H1 (cell line): ENCODE results near the gene NUP58. TPM values are rescaled to one million over a fixed set of nuclear protein-coding genes. Genes with fewer than 3 reads are reported as not detected.

Experiments used
- CTCF ChIA-PET: fragments of 300-600 bp; sonication (Branson Sonifier 250); formaldehyde crosslinking; loops from one replicate; lab custom pipeline; 2021; ENCODE audit not compliant: partially characterized antibody; lab: Charles Lee
- POLR2A ChIA-PET: fragments of 300-600 bp; sonication (Branson Sonifier 250); formaldehyde crosslinking; loops from one replicate; lab custom pipeline; 2021; ENCODE audit warnings: inconsistent platforms; ENCODE audit not compliant: partially characterized antibody; lab: Charles Lee
- DNase-seq, 2 experiments: peaks; one replicate each; pipeline versions ENCODE4 v3.0.0 to v3.0.0-alpha.2; 2010 to 2022; ENCODE audit warnings: low spot score in 2 of 2, low read depth in 1 of 2, mixed read lengths in 1 of 2
- FAIRE-seq: peaks from 2 replicates; lab custom pipeline; 2011; peaks lifted over from hg19 to GRCh38; lab: Jason Lieb, UNC
- H2AFZ ChIP-seq: 2 replicates; pipeline ENCODE4 v1.8.1; 2012; ENCODE audit warnings: low read length, inconsistent platforms
- H2AK5ac ChIP-seq: 2 replicates; pipeline ENCODE4 v1.6.1; 2013; ENCODE audit warnings: low read depth, low read length
- H2BK120ac ChIP-seq: replicated peaks from 2 replicates; pipeline ENCODE3; 2013; ENCODE audit warnings: low read depth, low read length, inconsistent platforms
- H2BK12ac ChIP-seq: 2 replicates; pipeline ENCODE4 v1.6.1; 2013; ENCODE audit warnings: low read depth, low read length
- H2BK15ac ChIP-seq: 2 replicates; pipeline ENCODE4 v1.6.1; 2013; ENCODE audit warnings: low read length
- H2BK20ac ChIP-seq: 2 replicates; pipeline ENCODE4 v1.6.1; 2013; ENCODE audit warnings: low read length
- H2BK5ac ChIP-seq: 2 replicates; pipeline ENCODE4 v1.6.1; 2013; ENCODE audit warnings: low read depth, low read length
- H3K14ac ChIP-seq: 2 replicates; pipeline ENCODE4 v1.6.1; 2013; ENCODE audit warnings: inconsistent platforms; ENCODE audit not compliant: insufficient read length
- H3K18ac ChIP-seq: 2 replicates; pipeline ENCODE4 v1.6.1; 2013; ENCODE audit warnings: low read length; ENCODE audit errors: extremely low read depth
- H3K23ac ChIP-seq: 2 replicates; pipeline ENCODE4 v1.6.1; 2013; ENCODE audit warnings: inconsistent platforms; ENCODE audit not compliant: insufficient read length
- H3K23me2 ChIP-seq: 2 replicates; pipeline ENCODE4 v1.6.1; 2013; ENCODE audit warnings: low read depth, low read length
- H3K27ac ChIP-seq: 2 replicates; pipeline ENCODE4 v1.6.1; 2011; ENCODE audit warnings: low read depth, low read length, inconsistent platforms
- H3K27me3 ChIP-seq, 4 experiments: replicated peaks in 1 of 4; 1 replicate in 1 of 4; 2 replicates in 3 of 4; pipeline versions ENCODE4 v1.6.1 to v1.8.1; 2011 to 2013; ENCODE audit warnings: low read length in 3 of 4, mild to moderate bottlenecking in 3 of 4, inconsistent platforms in 2 of 4, mixed read lengths in 2 of 4, moderate library complexity in 1 of 4; ENCODE audit not compliant: control insufficient read depth in 3 of 4, insufficient read depth in 3 of 4; ENCODE audit errors: extremely low read depth in 1 of 4
- H3K36me3 ChIP-seq, 4 experiments: 2 replicates each; pipeline versions ENCODE4 v1.6.1 to v1.8.1; 2011 to 2013; ENCODE audit warnings: mild to moderate bottlenecking in 4 of 4, low read length in 3 of 4, moderate library complexity in 2 of 4, control low read depth in 1 of 4, inconsistent platforms in 1 of 4; ENCODE audit not compliant: insufficient read depth in 4 of 4, control insufficient read depth in 2 of 4
- H3K4ac ChIP-seq: replicated peaks from 2 replicates; pipeline ENCODE3; 2013; ENCODE audit warnings: low read length, low read depth, mixed read lengths, inconsistent platforms; ENCODE audit not compliant: insufficient read length
- H3K4me1 ChIP-seq, 4 experiments: replicated peaks in 1 of 4; 1 replicate in 1 of 4; 2 replicates in 3 of 4; pipeline versions ENCODE4 v1.6.1 to v1.8.1; 2011 to 2013; ENCODE audit warnings: low read length in 3 of 4, inconsistent platforms in 2 of 4, mixed read lengths in 1 of 4; ENCODE audit not compliant: insufficient read depth in 4 of 4, control insufficient read depth in 3 of 4
- H3K4me2 ChIP-seq, 2 experiments: 2 replicates each; pipeline versions ENCODE4 v1.6.1 to v1.8.1; 2011 to 2013; ENCODE audit warnings: low read depth in 2 of 2, low read length in 2 of 2, control low read depth in 1 of 2, inconsistent platforms in 1 of 2, mild to moderate bottlenecking in 1 of 2; ENCODE audit not compliant: insufficient read depth in 1 of 2
- H3K4me3 ChIP-seq, 4 experiments: fragments of 200-600, 300-600 bp in 1 of 4; sonication (generic), shearing (Covaris generic), sonication (Bioruptor Twin) in 1 of 4; 2 replicates each; pipeline versions ENCODE4 v1.5.1 to v1.8.1; 2011 to 2016; ENCODE audit warnings: low read length in 4 of 4, low read depth in 3 of 4, control low read depth in 2 of 4, inconsistent platforms in 2 of 4, mild to moderate bottlenecking in 2 of 4, mixed read lengths in 1 of 4, moderate library complexity in 1 of 4; ENCODE audit not compliant: insufficient read depth in 2 of 4; ENCODE audit errors: extremely low read depth in 1 of 4
- H3K56ac ChIP-seq: replicated peaks from 2 replicates; pipeline ENCODE3; 2013; ENCODE audit warnings: low read depth, mild to moderate bottlenecking, mixed read lengths, low read length, inconsistent platforms; ENCODE audit not compliant: insufficient read length
- H3K79me1 ChIP-seq: 2 replicates; pipeline ENCODE4 v1.6.1; 2013; ENCODE audit warnings: low read depth, low read length, control low read depth
- H3K79me2 ChIP-seq, 2 experiments: 2 replicates each; pipeline versions ENCODE4 v1.6.1 to v1.8.1; 2012 to 2013; ENCODE audit warnings: low read length in 2 of 2, mild to moderate bottlenecking in 2 of 2, inconsistent platforms in 1 of 2; ENCODE audit not compliant: insufficient read depth in 2 of 2, control insufficient read depth in 1 of 2
- H3K9ac ChIP-seq, 4 experiments: replicated peaks in 1 of 4; 1 replicate in 1 of 4; 2 replicates in 3 of 4; pipeline versions ENCODE4 v1.6.1 to v1.8.1; 2011 to 2013; ENCODE audit warnings: low read depth in 3 of 4, low read length in 3 of 4, control low read depth in 2 of 4, mild to moderate bottlenecking in 2 of 4, moderate library complexity in 2 of 4, inconsistent platforms in 1 of 4; ENCODE audit errors: extremely low read depth in 1 of 4
- H3K9me3 ChIP-seq, 2 experiments: 2 replicates each; pipeline versions ENCODE4 v1.6.1 to v1.8.1; 2012 to 2013; ENCODE audit warnings: mild to moderate bottlenecking in 2 of 2, moderate library complexity in 2 of 2, control low read depth in 1 of 2, inconsistent platforms in 1 of 2, low read depth in 1 of 2, low read length in 1 of 2, mixed read lengths in 1 of 2; ENCODE audit not compliant: insufficient read depth in 2 of 2
- H4K20me1 ChIP-seq, 2 experiments: replicated peaks in 1 of 2; 2 replicates each; pipeline versions ENCODE3 to v1.8.1; 2011 to 2013; ENCODE audit warnings: inconsistent platforms in 2 of 2, low read length in 2 of 2, mild to moderate bottlenecking in 1 of 2; ENCODE audit not compliant: insufficient read depth in 2 of 2, control insufficient read depth in 1 of 2
- H4K5ac ChIP-seq: 2 replicates; pipeline ENCODE4 v1.6.1; 2013; ENCODE audit warnings: low read length, low read depth, mixed read lengths, inconsistent platforms; ENCODE audit not compliant: insufficient read length
- H4K8ac ChIP-seq: 2 replicates; pipeline ENCODE4 v1.8.0; 2013; ENCODE audit warnings: mild to moderate bottlenecking, moderate library complexity, low read length, inconsistent platforms; ENCODE audit not compliant: insufficient read depth; ENCODE audit errors: extremely low read depth
- H4K91ac ChIP-seq: replicated peaks from 2 replicates; pipeline ENCODE3; 2013; ENCODE audit warnings: low read length, mixed read lengths, inconsistent platforms; ENCODE audit not compliant: insufficient read length
- BCL11A ChIP-seq, 2 experiments: IDR thresholded peaks; one replicate each; pipeline ENCODE4 v1.6.1; 2011; ENCODE audit warnings: low read depth in 2 of 2, low read length in 2 of 2, mild to moderate bottlenecking in 2 of 2
- BRCA1 ChIP-seq: IDR thresholded peaks from 2 replicates; pipeline ENCODE4 v1.6.1; 2012; ENCODE audit warnings: low read depth, low read length, improper control_type of control experiment
- CBX8 ChIP-seq: fragments of 300-800, 300-1000 bp; sonication (generic); IDR thresholded peaks from 2 replicates; pipeline ENCODE4 v1.7.1; 2016; ENCODE audit warnings: low read depth, low read length, borderline replicate concordance
- HDAC2 ChIP-seq, 2 experiments: fragments of 300-600 bp in 1 of 2; sonication (generic) in 1 of 2; IDR thresholded peaks; 2 replicates each; pipeline ENCODE4 v1.6.1; 2011 to 2012; ENCODE audit warnings: low read depth in 2 of 2, low read length in 2 of 2, mild to moderate bottlenecking in 2 of 2, moderate library complexity in 2 of 2, borderline replicate concordance in 1 of 2, inconsistent platforms in 1 of 2
- KDM1A ChIP-seq: fragments of 200-600, 300-600 bp; sonication (generic); IDR thresholded peaks from 2 replicates; pipeline ENCODE4 v1.7.1; 2016; ENCODE audit warnings: mild to moderate bottlenecking, low read length, borderline replicate concordance
- MAX ChIP-seq: IDR thresholded peaks from 2 replicates; pipeline ENCODE4 v1.6.1; 2012; ENCODE audit warnings: inconsistent platforms
- RAD21 ChIP-seq, 2 experiments: IDR thresholded peaks in 1 of 2; conservative IDR thresholded peaks in 1 of 2; 2 replicates each; pipeline ENCODE4 v1.6.1; 2011; ENCODE audit warnings: low read depth in 2 of 2, low read length in 2 of 2, improper control_type of control experiment in 1 of 2, inconsistent platforms in 1 of 2, mild to moderate bottlenecking in 1 of 2, moderate library complexity in 1 of 2
- SAP30 ChIP-seq: fragments of 300-600 bp; sonication (generic); IDR thresholded peaks from 2 replicates; pipeline ENCODE4 v1.7.1; 2012; ENCODE audit warnings: low read length, moderate library complexity, mild to moderate bottlenecking, inconsistent platforms; ENCODE audit not compliant: insufficient read depth, insufficient replicate concordance
- SP2 ChIP-seq: IDR thresholded peaks from 2 replicates; pipeline ENCODE4 v1.6.1; 2012; ENCODE audit warnings: mild to moderate bottlenecking, low read length, inconsistent platforms
- TCF12 ChIP-seq: IDR thresholded peaks from 2 replicates; pipeline ENCODE4 v1.6.1; 2011; ENCODE audit warnings: low read depth, mild to moderate bottlenecking, low read length
- WGBS, 2 experiments: shearing (Covaris generic) in 1 of 2; methylation state at CpG; one replicate each; pipeline versions ENCODE4 v1.1.6 to v1.1.7; 2013 to 2015; ENCODE audit warnings: low lambda C conversion rate in 2 of 2, mixed read lengths in 2 of 2, inconsistent platforms in 1 of 2, low coverage in 1 of 2, missing lambda C conversion rate in 1 of 2; ENCODE audit not compliant: insufficient replicate concordance in 2 of 2, insufficient coverage in 1 of 2, insufficient read length in 1 of 2; ENCODE audit errors: extremely low coverage in 1 of 2, missing lambda C conversion rate in 1 of 2; 5-methylcytosine and 5-hydroxymethylcytosine counted together
- polyA plus RNA-seq, 7 experiments: library from polyadenylated mRNA; depleted of rRNA in 3 of 7; stranded (reverse) in 5 of 7; unstranded in 2 of 7; fragments of >200 nt in 5 of 7; fragments of 200-250 nt in 2 of 7; gene quantifications; 1 replicate in 5 of 7; 2 replicates in 1 of 7; 4 replicates in 1 of 7; pipeline versions ENCODE4 v1.2.1 to v1.2.3, GENCODE V29; 2011 to 2013; ENCODE audit warnings: missing spikeins in 2 of 7, mixed read lengths in 2 of 7
- total RNA-seq: library from RNA; stranded (reverse); fragmentation: NEBNext Ultra II Directional; extraction: Animal tissue kit (Norgen Biotek cat#: 25700); gene quantifications from 2 replicates; pipeline ENCODE4 v1.2.1, GENCODE V29; 2021

Gene NUP58
- total and polyA plus RNA-seq, 2 of the 8 experiments (the other 6 are each of a cell fraction or from before 2014, with no cell fraction given), result 35.0 to 53.8 TPM

- WGBS, 2 experiments, result 67% methylated on average over 3 of the region's 3 CpGs; no CpG with 5 or more reads in 1 of the 2 experiments
- Histone ChIP-seq H2BK12ac (no peak overlapping the region), H3K23me2 (no peaks in the 10 kb centered on the region; the same call in 1 of the 2 replicates), H2BK20ac (no peak overlapping the region), H2AK5ac (no peak overlapping the region), H3K79me1 (no peaks in the 10 kb centered on the region), H3K79me2 (no peaks in the 10 kb centered on the region), H2AFZ (no peak overlapping the region), H3K27ac (no peak overlapping the region), H3K9ac (no peak overlapping the region), H3K18ac (no peak overlapping the region), H3K4me1 (peaks cover 0 to under 1% (median 0%) of the 10 kb centered on the region in 4 experiments; a peak in 1 of 7 replicates), H4K5ac (no peak overlapping the region), H3K27me3 (peaks cover 0 to 3% (median 1%) of the 10 kb centered on the region in 4 experiments; a peak in 1 of 7 replicates), H4K20me1 (no peaks in the 10 kb centered on the region), H2BK15ac (no peak overlapping the region), H3K56ac (no peak overlapping the region), H4K8ac (no peak overlapping the region), H2BK5ac (no peak overlapping the region), H3K23ac (no peak overlapping the region), H4K91ac (no peak overlapping the region), H3K4me3 (no peak overlapping the region), H3K14ac (no peak overlapping the region), H3K9me3 (no peaks in the 10 kb centered on the region), H3K4ac (no peak overlapping the region), H2BK120ac (no peak overlapping the region), H3K4me2 (no peak overlapping the region), H3K36me3 (no peaks in the 10 kb centered on the region)
- ChIA-PET CTCF (no interaction called here), POLR2A (interaction anchor here (0.7 kb wide), 1 partner anchor 45 kb away, joined by 3 read pairs; no protein-coding TSS in a partner anchor)
- TF ChIP-seq BCL11A (IDR thresholded peaks at IDR 0.05; ENCODE audit: low read depth in 2 of 2, low read length in 2 of 2) (no peak), BRCA1 (no peak), SP2 (no peak), RAD21 (IDR thresholded peaks at IDR 0.05 in 1 of 2, conservative IDR thresholded peaks at IDR 0.05 in 1 of 2; ENCODE audit: low read depth in 2 of 2, low read length in 2 of 2) (no peak), CBX8 (no peak), TCF12 (no peak), SAP30 (no peak), MAX (no peak), HDAC2 (IDR thresholded peaks at IDR 0.05; ENCODE audit: borderline replicate concordance in 1 of 2, low read depth in 2 of 2, low read length in 2 of 2) (no peak), KDM1A (no peak)
- DNase-seq, result no peak
- no peak for FAIRE-seq
Measured at GRCh38 chr13:25295701-25296100, 5.7 kb upstream of the NUP58 start.
